ENCODE measurements around the gene TADA3.
"Not testable (repeated sequence)": the region's sequence is repeated elsewhere in the genome, so short reads cannot be mapped to it uniquely, and the experiment has no call there.

The TADA3 gene

DNA sequence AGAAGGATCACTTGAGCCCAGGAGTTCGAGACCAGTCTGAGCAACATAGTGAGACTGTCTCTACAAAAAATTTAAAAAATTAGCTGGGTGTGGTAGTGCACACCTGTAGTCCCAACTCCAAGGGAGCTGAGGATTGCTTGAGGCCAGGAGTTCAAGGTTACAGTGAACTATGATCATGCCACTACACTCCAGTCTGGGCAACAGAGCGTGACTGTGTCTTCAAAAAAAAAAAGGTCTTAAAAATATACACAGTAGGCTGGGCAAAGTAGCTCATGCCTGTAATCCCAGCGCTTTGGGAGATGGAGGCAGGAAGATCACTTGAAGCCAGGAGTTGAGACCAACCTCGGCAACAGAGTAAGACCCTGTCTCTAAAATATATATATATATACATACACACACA lies 11.4 kb downstream of the TADA3 start:
- Histone ChIP-seq H3K4me3 (ENCODE audit: low read length) (no peak overlapping the region), H3K36me3 (ENCODE audit: insufficient read depth, low read length) (peaks cover 31% of the 10 kb centered on the region), H3K4me1 (ENCODE audit: control insufficient read depth, insufficient read depth, low read length) (peaks cover 18% of the 10 kb centered on the region)

DNA sequence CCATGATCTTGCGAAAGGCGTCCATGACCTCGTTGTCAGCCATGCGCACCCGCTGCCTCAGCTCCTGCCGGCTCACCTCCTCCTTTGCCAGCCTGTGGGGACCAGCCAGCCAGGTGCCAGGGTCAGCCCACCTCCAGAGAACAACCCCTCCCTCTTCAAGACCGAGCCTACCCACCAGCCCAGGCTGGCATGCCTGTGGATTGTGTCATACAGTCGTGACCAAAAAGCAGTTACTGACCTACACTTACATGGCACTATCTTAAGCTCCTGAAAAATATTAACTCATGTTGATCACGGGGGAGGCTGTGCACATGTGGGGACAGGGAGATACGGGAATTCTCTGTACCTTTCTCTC lies 11.8 kb downstream of the TADA3 start:
- H3K27me3 ChIP-seq (ENCODE audit: control insufficient read depth, insufficient read depth, low read length) = no peaks in the 10 kb centered on the region
- H3K4me3 ChIP-seq (ENCODE audit: low read length) = no peak overlapping the region
- H3K9me3 ChIP-seq (replicated peaks; ENCODE audit: low read length) = no peaks in the 10 kb centered on the region
- H3K4me2 ChIP-seq (ENCODE audit: low read length) = no peak overlapping the region
- peaks cover 27% of the 10 kb centered on the region for H3K36me3 ChIP-seq (ENCODE audit: insufficient read depth, low read length)
- peaks cover 18% of the 10 kb centered on the region for H3K4me1 ChIP-seq (ENCODE audit: control insufficient read depth, insufficient read depth, low read length)
- H3K9ac ChIP-seq (ENCODE audit: low read depth, low read length) = no peak overlapping the region

More for the DNA sequence above, 11.4 kb downstream of the TADA3 start:
- Histone ChIP-seq H3K27me3 (ENCODE audit: control insufficient read depth, insufficient read depth, low read length) (no peaks in the 10 kb centered on the region), H3K9ac (ENCODE audit: low read depth, low read length) (no peak overlapping the region), H3K9me3 (replicated peaks; ENCODE audit: low read length) (no peaks in the 10 kb centered on the region), H3K4me2 (ENCODE audit: low read length) (no peak overlapping the region)

- H3K4me1 ChIP-seq (ENCODE audit: control insufficient read depth, insufficient read depth, low read length) = peaks cover 18% of the 10 kb centered on the region
- H3K9me3 ChIP-seq (replicated peaks; ENCODE audit: low read length) = no peaks in the 10 kb centered on the region
- H3K27me3 ChIP-seq (ENCODE audit: control insufficient read depth, insufficient read depth, low read length) = no peaks in the 10 kb centered on the region
- H3K4me2 ChIP-seq (ENCODE audit: low read length) = no peak overlapping the region
- no peak overlapping the region for H3K9ac ChIP-seq (ENCODE audit: low read depth, low read length)
- H3K4me3 ChIP-seq (ENCODE audit: low read length) = no peak overlapping the region
- peaks cover 22% of the 10 kb centered on the region for H3K36me3 ChIP-seq (ENCODE audit: insufficient read depth, low read length)
These were observed 12.4 kb downstream of the TADA3 start for GRCh38 chr3:9779721-9780457.

GRCh38 chr3:9779075-9779593 lies 13.1 kb downstream of the TADA3 start:
- Histone ChIP-seq H3K4me3 (ENCODE audit: low read length) (no peak overlapping the region), H3K36me3 (ENCODE audit: insufficient read depth, low read length) (peaks cover 19% of the 10 kb centered on the region), H3K4me2 (ENCODE audit: low read length) (no peak overlapping the region), H3K27me3 (ENCODE audit: control insufficient read depth, insufficient read depth, low read length) (no peaks in the 10 kb centered on the region), H3K4me1 (ENCODE audit: control insufficient read depth, insufficient read depth, low read length) (peaks cover 18% of the 10 kb centered on the region), H3K9me3 (replicated peaks; ENCODE audit: low read length) (no peaks in the 10 kb centered on the region), H3K9ac (ENCODE audit: low read depth, low read length) (no peak overlapping the region)

DNA sequence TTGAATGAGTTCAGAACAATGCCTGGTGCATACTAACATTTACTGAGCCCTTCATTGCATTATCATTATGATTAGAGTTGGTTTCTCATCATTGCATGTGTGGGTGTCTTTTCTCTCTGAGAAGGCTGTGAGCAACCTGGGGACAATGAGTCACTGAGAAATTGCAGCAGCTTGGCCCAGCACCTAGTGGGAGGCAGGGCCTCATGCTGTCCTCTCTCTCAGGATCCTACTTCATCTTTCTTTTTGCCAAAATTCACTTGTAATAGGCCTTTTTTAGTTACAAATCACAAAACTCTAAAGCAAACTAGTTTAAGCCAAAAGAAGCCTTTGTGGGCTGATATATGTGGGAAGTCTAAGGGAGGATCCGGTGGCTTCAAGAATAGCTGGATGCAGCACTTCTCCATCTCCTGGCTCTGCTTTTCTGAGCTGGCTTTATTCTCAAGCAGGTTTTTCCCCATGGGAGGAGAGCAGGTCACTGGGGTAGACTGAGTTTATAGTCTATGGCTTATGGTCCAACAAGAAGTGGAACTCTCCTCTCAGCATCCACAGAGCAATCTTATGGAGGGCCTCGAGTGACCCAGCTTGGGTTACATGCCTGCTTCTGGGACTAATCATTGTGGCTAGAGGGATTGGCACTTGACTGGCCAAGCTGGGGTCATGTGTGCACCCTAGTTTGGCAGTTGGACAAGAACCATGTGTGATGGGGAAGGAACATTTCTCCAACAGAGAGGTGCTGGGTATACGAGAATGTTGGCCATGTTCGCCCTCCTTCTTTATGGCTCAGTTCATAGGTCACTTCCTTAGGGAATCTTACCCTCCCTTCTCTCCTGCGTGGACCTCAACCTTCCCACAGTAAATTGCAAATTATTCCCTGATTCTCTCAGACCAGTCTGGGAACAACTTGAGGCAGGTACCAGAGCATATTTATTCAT lies 13.9 kb downstream of the TADA3 start:
- Histone ChIP-seq H3K27me3 (ENCODE audit: control insufficient read depth, insufficient read depth, low read length) (no peaks in the 10 kb centered on the region), H3K4me2 (ENCODE audit: low read length) (peak overlapping the region; percentile 27), H3K9me3 (replicated peaks; ENCODE audit: low read length) (no peaks in the 10 kb centered on the region), H3K36me3 (ENCODE audit: insufficient read depth, low read length) (peaks cover 13% of the 10 kb centered on the region), H3K9ac (ENCODE audit: low read depth, low read length) (no peak overlapping the region), H3K4me3 (ENCODE audit: low read length) (no peak overlapping the region), H3K4me1 (ENCODE audit: control insufficient read depth, insufficient read depth, low read length) (peaks cover 18% of the 10 kb centered on the region)

DNA sequence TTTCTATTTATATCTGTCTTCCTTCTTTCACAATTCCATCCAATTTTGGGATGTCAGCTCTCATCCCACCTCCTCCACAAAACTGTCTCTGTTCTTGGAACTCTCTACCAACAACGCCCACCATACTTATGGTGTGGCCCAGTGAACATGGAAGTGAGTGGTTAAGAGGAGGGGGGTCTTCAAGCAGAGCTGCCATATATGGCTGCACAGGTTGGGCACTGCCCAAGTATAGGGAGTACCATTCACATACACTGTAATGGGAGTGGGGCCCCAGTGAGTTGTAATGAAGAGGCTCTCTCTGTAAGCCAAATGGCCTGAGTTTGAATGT lies 14.6 kb downstream of the TADA3 start:
- Histone ChIP-seq H3K4me2 (ENCODE audit: low read length) (peak overlapping the region; percentile 17), H3K9me3 (replicated peaks; ENCODE audit: low read length) (no peaks in the 10 kb centered on the region), H3K27me3 (ENCODE audit: control insufficient read depth, insufficient read depth, low read length) (no peaks in the 10 kb centered on the region), H3K36me3 (ENCODE audit: insufficient read depth, low read length) (peaks cover 13% of the 10 kb centered on the region), H3K4me3 (ENCODE audit: low read length) (no peak overlapping the region), H3K9ac (ENCODE audit: low read depth, low read length) (no peak overlapping the region), H3K4me1 (ENCODE audit: control insufficient read depth, insufficient read depth, low read length) (peaks cover 18% of the 10 kb centered on the region)

DNA sequence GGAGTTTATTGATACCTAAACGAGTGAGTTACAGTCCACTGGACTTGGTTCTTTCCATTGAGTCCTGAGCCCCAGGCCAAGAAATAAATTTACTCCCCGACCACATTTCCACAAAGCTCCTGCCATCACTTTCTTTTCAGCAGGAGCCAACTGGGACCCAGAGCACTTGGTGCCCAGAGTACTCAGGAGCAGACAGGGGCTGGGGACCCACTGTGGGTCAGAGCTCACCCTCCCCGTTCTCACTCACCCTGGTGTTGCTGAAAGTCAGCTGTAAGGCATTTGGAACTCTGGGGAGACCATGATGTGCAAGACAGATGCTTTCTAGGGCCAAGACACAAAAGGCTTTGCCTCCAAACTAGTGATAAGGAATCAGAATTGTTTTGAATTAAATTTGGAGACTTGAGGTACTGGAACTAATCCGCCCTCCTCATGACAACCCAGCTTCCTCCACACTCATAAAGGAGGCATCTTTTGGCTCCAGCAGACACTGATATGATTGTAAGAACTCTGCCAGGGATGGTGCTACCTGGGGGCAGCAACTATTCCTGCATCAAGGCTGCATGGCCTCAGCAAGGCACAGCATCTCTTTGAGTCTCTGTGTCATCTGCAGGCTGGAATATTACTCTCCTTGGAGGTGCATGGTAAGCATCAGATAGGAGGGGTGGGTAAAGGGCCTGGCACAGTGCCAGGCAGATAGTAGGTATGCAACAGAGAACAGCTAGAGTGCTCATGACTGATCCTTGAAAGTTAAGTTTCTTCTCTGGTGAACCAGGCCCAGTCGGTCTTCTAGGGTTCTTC lies 15.2 kb downstream of the TADA3 start:
- no peak overlapping the region for H3K4me3 ChIP-seq (ENCODE audit: low read length)
- H3K4me2 ChIP-seq (ENCODE audit: low read length) = no peak overlapping the region
- no peak overlapping the region for H3K9ac ChIP-seq (ENCODE audit: low read depth, low read length)
- no peaks in the 10 kb centered on the region for H3K9me3 ChIP-seq (replicated peaks; ENCODE audit: low read length)
- H3K36me3 ChIP-seq (ENCODE audit: insufficient read depth, low read length) = peaks cover 13% of the 10 kb centered on the region
- H3K27me3 ChIP-seq (ENCODE audit: control insufficient read depth, insufficient read depth, low read length) = no peaks in the 10 kb centered on the region
- H3K4me1 ChIP-seq (ENCODE audit: control insufficient read depth, insufficient read depth, low read length) = peaks cover 18% of the 10 kb centered on the region

GRCh38 chr3:9771007-9771406 lies 21.3 kb downstream of the TADA3 start:
- not testable (repeated sequence) for H3K36me3 ChIP-seq (ENCODE audit: insufficient read depth, low read length); H3K4me3 ChIP-seq (ENCODE audit: low read length); H3K4me2 ChIP-seq (ENCODE audit: low read length); H3K9me3 ChIP-seq (replicated peaks; ENCODE audit: low read length); H3K9ac ChIP-seq (ENCODE audit: low read depth, low read length); H3K27me3 ChIP-seq (ENCODE audit: control insufficient read depth, insufficient read depth, low read length)
- H3K4me1 ChIP-seq (ENCODE audit: control insufficient read depth, insufficient read depth, low read length) = peaks cover 32% of the 10 kb centered on the region

DNA sequence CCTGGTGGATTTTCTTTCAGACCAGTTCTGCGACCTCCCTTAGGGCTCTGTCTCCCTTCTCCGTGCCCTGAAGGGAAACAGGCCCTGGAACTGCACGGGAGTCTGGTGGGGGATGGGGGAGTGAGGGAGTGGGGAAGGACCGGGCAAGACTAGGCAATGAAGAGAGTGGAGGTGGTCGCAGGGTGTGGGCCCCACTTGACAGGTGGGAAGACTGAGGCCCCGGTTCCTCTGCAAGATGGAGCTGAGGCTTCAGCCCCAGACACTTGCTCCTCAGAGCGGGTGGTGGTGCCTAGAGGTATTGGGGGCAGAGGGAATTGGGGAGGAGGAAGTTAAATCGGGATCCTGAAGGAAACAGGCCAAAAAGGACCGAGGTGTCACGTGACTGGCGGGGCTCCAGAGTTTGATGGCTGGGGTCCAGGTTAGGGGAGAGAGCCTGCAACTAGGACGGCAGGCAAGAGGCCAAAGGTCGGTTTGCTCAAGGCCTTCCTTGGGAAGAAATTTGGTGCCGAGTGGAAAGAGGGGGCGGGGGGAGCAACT lies 21.9 kb downstream of the TADA3 start:
- Histone ChIP-seq H3K9me3 (replicated peaks; ENCODE audit: low read length) (no peaks in the 10 kb centered on the region), H3K4me3 (ENCODE audit: low read length) (peak overlapping the region; percentile 76), H3K4me2 (ENCODE audit: low read length) (peak overlapping the region; percentile 94), H3K4me1 (ENCODE audit: control insufficient read depth, insufficient read depth, low read length) (peaks cover 32% of the 10 kb centered on the region), H3K27me3 (ENCODE audit: control insufficient read depth, insufficient read depth, low read length) (no peaks in the 10 kb centered on the region), H3K36me3 (ENCODE audit: insufficient read depth, low read length) (peaks cover 2% of the 10 kb centered on the region), H3K9ac (ENCODE audit: low read depth, low read length) (peak overlapping the region; percentile 87)

DNA sequence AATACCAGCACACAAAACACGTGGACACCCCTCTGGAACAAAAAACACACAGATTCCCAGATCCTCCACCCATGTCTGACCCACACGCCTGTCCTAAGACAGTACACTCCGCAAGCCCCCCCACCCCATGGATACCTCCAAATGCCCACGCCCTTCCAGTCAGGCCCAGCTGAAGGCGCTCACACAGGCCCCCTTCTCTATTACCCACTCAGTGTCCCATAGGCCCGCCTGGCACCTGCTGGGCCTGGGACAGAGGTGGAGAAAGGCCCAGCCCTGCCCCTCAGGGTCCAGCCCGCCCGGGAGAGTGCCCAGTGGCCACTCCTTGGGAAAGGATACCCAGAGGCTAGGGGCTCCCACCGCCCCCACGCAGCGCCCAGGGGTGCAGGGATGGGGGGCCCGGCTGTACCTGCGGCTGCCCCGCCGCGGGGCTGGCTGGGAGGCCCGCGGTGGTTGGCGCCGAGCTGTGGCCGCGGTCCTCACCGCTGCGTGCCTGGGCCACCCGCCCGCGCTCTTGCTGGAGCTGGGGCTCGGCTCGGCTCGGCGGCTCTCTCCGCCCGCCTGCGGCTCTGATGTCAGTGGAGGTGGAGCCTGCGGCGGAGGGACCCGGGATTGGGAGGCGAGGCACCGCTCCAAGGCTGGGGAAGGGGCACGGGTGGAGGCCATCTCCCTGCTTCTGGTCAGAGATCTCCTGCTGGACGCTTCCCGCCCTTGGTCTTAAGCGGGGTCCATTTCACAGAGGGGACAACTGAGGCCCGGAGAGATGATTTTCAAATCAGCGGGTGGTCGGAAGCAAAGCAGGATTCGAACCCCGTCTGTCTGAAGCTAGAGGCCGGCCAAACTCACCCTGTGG lies 22.6 kb downstream of the TADA3 start, which contains the start of gene CAMK1:
Gene CAMK1 (minus strand): TSS at position 522 of the 850 bp plus-strand sequence. CDS start 2,198 bp downstream, outside the sequence.
- Histone ChIP-seq H3K4me3 (ENCODE audit: low read length) (peak within 1 kb of the TSS; percentile 76), H3K4me2 (ENCODE audit: low read length) (peak within 1 kb of the TSS; percentile 94), H3K4me1 (ENCODE audit: control insufficient read depth, insufficient read depth, low read length) (peaks cover 32% of the 10 kb centered on the region), H3K36me3 (ENCODE audit: insufficient read depth, low read length) (peaks cover 5% of the 10 kb centered on the region), H3K9ac (ENCODE audit: low read depth, low read length) (peak within 1 kb of the TSS; percentile 87), H3K9me3 (replicated peaks; ENCODE audit: low read length) (no peaks in the 10 kb centered on the region), H3K27me3 (ENCODE audit: control insufficient read depth, insufficient read depth, low read length) (no peaks in the 10 kb centered on the region)
